Prostate gland (tissue), 2 donors: ENCODE measurements around the gene ZP3. TPM values are rescaled to one million over a fixed set of nuclear protein-coding genes. Genes with fewer than 3 reads are reported as not detected.
"Not testable (repeated sequence)": the region's sequence is repeated elsewhere in the genome, so short reads cannot be mapped to it uniquely, and the experiment has no call there.

Experiments
- DNase-seq: peaks from one replicate; pipeline ENCODE4 v3.0.0-alpha.2; 2019; ENCODE audit warnings: low spot score
- H3K27ac ChIP-seq, 2 donors: fragments of 200-600 bp; sonication (generic); 2 replicates each; pipeline ENCODE4 v1.5.1; 2017 to 2019
- H3K27me3 ChIP-seq: fragments of 200-600 bp; sonication (generic); replicated peaks from 2 replicates; pipeline ENCODE4 v1.5.1; 2019; ENCODE audit not compliant: insufficient read depth
- H3K36me3 ChIP-seq, 2 donors: fragments of 200-600 bp; sonication (generic); 1 replicate in 1 of 2; 2 replicates in 1 of 2; pipeline versions ENCODE4 v1.5.1 to v1.8.1; 2017 to 2019
- H3K4me1 ChIP-seq: fragments of 200-600 bp; sonication (generic); replicated peaks from 2 replicates; pipeline ENCODE4 v1.5.1; 2019
- H3K4me3 ChIP-seq, 2 donors: fragments of 200-600 bp; sonication (generic); 2 replicates each; pipeline ENCODE4 v1.5.1; 2017 to 2019
- H3K9me3 ChIP-seq: fragments of 200-600 bp; sonication (generic); 2 replicates; pipeline ENCODE4 v1.5.1; 2017
- POLR2A ChIP-seq: fragments of 450-650 bp; IDR thresholded peaks from one replicate; pipeline ENCODE4 v1.6.1; 2016; ENCODE audit warnings: antibody characterized with exemption, mild to moderate bottlenecking
- POLR2AphosphoS5 ChIP-seq: sonication (generic); formaldehyde crosslinking; IDR thresholded peaks from one replicate; pipeline ENCODE4 v1.6.1; 2017; ENCODE audit warnings: antibody characterized with exemption
- WGBS: methylation state at CpG from one replicate; pipeline ENCODE4 v1.1.5; 2018; 5-methylcytosine and 5-hydroxymethylcytosine counted together
- intact Hi-C: fragments of 100-400 bp; cut with DNase I; formaldehyde crosslinking; loops from one replicate; pipeline ENCODE4 v1.14.2; 2022
- total RNA-seq, 2 donors: library from RNA; depleted of rRNA; stranded (reverse); fragments of >200 nt; gene quantifications; one replicate each; pipeline ENCODE4 v1.1.0, GENCODE V29; 2016
- TF ChIP-seq, protein P1 (sequence below), 4 experiments: fragments of 200-600 bp in 2 of 4; fragments of 450-650 bp in 2 of 4; sonication (generic) in 2 of 4; IDR thresholded peaks; 1 replicate in 3 of 4; 2 replicates in 1 of 4; pipeline ENCODE4 v1.5.1; 2016 to 2019; ENCODE audit warnings: antibody characterized with exemption in 4 of 4, mild to moderate bottlenecking in 2 of 4, moderate library complexity in 2 of 4

The ZP3 gene
- total RNA-seq, 2 donors from 2014 or later = 0.80 to 4.5 TPM

DNA sequence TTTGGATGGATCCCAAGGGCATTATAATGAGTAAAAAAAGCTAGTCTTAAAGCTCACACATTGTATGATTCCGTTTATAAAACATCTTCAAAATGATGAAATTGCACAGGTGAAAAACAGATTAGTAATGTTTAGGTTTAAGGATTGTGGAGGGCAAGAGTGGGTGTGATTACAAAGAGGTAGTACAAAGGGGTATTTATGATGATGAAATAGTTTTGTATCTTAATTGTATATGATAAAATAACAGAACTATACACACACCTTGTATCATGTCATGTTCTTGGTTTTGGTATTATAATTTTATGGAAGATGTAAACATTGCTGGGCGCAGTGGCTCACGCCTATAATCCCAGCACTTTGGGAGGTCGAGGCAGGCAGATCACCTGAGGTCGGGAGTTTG is 12.5 kb upstream of the ZP3 start:
- H3K27ac ChIP-seq = no peak overlapping the region
- TF ChIP-seq POLR2AphosphoS5 (no peak), POLR2A (no peak)
- TF ChIP-seq, protein P1, sequence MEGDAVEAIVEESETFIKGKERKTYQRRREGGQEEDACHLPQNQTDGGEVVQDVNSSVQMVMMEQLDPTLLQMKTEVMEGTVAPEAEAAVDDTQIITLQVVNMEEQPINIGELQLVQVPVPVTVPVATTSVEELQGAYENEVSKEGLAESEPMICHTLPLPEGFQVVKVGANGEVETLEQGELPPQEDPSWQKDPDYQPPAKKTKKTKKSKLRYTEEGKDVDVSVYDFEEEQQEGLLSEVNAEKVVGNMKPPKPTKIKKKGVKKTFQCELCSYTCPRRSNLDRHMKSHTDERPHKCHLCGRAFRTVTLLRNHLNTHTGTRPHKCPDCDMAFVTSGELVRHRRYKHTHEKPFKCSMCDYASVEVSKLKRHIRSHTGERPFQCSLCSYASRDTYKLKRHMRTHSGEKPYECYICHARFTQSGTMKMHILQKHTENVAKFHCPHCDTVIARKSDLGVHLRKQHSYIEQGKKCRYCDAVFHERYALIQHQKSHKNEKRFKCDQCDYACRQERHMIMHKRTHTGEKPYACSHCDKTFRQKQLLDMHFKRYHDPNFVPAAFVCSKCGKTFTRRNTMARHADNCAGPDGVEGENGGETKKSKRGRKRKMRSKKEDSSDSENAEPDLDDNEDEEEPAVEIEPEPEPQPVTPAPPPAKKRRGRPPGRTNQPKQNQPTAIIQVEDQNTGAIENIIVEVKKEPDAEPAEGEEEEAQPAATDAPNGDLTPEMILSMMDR (IDR thresholded peaks at IDR 0.05) = no peak

DNA sequence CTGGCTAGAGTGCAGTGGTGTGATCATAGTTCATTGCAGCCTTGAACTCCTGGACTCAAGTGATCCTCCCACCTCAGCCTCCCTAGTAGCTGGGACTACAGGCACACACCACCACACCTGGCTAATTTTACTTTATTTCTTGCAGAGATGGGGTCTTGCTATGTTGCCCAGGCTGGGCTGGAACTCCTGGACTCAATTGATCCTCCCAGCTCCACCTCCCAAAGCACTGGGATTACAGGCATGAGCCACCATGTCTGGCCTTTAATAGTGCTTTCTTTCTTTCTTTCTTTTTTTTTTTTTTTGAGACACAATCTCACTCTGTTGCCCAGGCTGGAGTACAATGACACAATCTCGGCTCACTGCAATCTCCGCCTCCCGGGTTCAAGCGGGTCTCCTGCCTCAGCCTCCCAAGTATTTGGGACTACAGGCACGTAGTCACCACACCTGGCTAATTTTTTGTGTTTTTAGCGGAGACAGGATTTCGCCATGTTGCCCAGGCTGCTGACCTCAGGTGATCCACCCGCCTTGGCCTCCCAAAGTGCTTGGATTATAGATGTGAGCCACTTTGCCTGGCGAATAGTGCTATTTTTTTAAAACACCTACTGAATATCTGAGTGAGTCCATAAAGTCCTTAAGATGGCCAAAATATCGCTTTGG is 7.0 kb upstream of the ZP3 start:
- H3K27me3 ChIP-seq, H3K4me3 ChIP-seq, intact Hi-C loops, DNase-seq, H3K27ac ChIP-seq, H3K9me3 ChIP-seq, H3K4me1 ChIP-seq, H3K36me3 ChIP-seq: not testable (repeated sequence)
- WGBS = 89% methylated on average over 10 of the region's 10 CpGs

More for the DNA sequence above, 12.5 kb upstream of the ZP3 start:
- H3K4me1 ChIP-seq = no peaks in the 10 kb centered on the region
- WGBS = 75% methylated on average over 5 of the region's 5 CpGs
- no peaks in the 10 kb centered on the region for H3K36me3 ChIP-seq
- no peak for DNase-seq
- no peaks in the 10 kb centered on the region for H3K27me3 ChIP-seq
- intact Hi-C loops = no loop called here
- no peaks in the 10 kb centered on the region for H3K9me3 ChIP-seq
- no peak overlapping the region for H3K4me3 ChIP-seq

DNA sequence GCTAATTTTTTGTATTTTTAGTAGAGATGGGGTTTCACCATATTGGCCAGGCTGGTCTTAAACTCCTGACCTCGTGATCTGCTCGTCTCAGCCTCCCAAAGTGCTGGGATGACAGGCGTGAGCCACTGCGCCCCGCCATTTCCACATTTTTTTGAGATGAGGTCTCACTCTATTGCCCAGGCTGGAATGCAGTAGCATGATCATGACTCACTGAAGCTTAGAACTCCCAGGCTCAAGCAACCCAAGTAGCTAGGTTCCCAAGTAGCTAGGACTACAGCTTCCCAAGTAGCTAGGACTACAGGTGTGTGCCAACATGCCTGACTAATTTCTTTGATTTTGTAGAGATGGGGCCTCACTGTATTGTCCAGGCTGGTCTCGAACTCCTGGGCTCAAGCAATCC is 3.7 kb upstream of the ZP3 start:
- H3K27me3 ChIP-seq, H3K9me3 ChIP-seq, DNase-seq, intact Hi-C loops, H3K27ac ChIP-seq, H3K36me3 ChIP-seq, H3K4me3 ChIP-seq, H3K4me1 ChIP-seq: not testable (repeated sequence)
- WGBS = 95% methylated on average over 6 of the region's 6 CpGs

DNA sequence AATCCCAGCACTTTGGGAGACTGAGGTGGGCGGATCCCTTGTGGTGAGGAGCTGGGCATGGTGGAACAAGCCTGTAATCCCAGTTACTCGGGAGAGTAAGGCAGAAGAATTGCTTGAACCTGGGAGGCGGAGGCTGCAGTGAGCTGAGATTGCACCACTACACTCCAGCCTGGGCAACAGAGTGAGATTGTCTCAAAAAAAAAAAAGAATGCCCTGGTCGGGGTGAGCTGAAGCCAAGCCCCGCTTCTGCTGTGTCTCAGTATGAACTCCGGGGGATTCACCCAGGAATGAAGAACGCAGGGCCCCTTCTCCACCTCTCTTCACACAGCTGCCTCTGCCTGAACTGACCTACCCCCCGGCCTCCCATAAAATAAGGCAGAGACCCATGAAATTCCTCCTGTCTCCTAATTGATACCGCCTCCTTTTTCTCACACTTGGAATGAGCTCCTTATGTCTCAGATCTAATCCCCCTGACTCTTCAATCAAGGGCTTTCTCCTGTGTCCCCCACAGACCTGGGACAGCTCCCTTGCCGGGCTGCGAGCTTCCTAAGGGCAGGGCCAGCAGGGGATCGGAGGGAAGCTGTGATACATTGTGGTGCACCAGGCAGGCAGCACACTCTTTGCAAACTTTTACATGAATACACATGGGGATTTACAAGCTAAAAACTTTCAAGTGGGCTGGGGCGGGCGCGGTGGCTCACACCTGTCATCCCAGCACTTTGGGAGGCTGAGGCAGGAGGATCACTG is 911 bp upstream of the ZP3 start:
- no peaks in the 10 kb centered on the region for H3K9me3 ChIP-seq
- no peaks in the 10 kb centered on the region for H3K4me1 ChIP-seq
- TF ChIP-seq POLR2AphosphoS5 = no peak
- TF ChIP-seq, protein P1 (IDR thresholded peaks at IDR 0.05) = no peak
- TF ChIP-seq POLR2A = no peak
- 36% methylated on average over 15 of the region's 15 CpGs for WGBS
- H3K4me3 ChIP-seq = no peak overlapping the region
- no peaks in the 10 kb centered on the region for H3K27me3 ChIP-seq
- H3K27ac ChIP-seq = peak overlapping the region in 1 of 2 donors; percentile 10
- H3K36me3 ChIP-seq = no peaks in the 10 kb centered on the region
- intact Hi-C loops = no loop called here
- DNase-seq = peak; percentile 63

DNA sequence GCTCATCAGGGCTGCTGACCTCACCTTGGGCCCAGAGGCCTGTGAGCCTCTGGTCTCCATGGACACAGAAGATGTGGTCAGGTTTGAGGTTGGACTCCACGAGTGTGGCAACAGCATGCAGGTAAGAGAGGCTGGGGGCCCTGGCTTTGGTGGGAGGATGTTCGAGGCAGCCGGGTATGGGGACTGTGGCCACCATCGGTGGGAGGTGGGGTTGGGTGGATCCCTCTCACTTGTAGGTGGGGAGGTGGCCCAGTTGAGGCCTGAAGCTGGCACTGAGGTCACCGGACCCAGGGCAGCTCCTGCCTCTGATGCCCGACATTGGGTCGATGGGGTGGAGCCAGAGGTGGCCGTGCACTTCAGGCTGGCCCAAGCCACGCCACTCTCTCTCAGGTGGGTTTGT is 406 bp downstream of the ZP3 start:
- WGBS = 96% methylated on average over 9 of the region's 9 CpGs
- Histone ChIP-seq H3K4me1 (no peaks in the 10 kb centered on the region), H3K27me3 (no peaks in the 10 kb centered on the region), H3K9me3 (no peaks in the 10 kb centered on the region), H3K27ac (no peak overlapping the region), H3K4me3 (no peak overlapping the region), H3K36me3 (no peaks in the 10 kb centered on the region)
- TF ChIP-seq POLR2A = no peak
- TF ChIP-seq, protein P1 (IDR thresholded peaks at IDR 0.05) = no peak
- TF ChIP-seq POLR2AphosphoS5 = no peak
- intact Hi-C loops = no loop called here
- no peak for DNase-seq

DNA sequence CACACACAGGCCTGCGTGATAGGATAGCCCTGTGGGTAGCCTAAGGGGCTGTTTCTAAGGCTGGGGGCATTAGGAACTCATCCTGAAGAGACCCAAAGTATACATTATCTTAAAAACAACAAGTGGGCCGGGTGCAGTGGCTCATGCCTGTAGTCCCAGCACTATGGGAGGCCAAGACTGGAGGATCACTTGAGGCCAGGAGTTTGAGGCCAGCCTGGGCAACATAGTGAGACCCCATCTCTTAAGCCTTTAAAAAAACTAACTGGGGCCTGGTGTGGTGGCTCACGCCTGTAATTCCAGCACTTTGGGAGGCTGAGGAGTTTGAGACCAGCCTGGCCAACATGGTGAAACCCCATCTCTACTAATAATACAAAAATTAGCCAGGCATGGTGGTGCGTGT is 808 bp downstream of the ZP3 start:
- H3K27me3 ChIP-seq, H3K36me3 ChIP-seq, H3K4me1 ChIP-seq, H3K27ac ChIP-seq, DNase-seq, intact Hi-C loops, H3K4me3 ChIP-seq, H3K9me3 ChIP-seq: not testable (repeated sequence)
- WGBS = 95% methylated on average over 4 of the region's 4 CpGs
